ENCODE results near the gene PHLPP2. TPM values are rescaled to one million over a fixed set of nuclear protein-coding genes. Genes with fewer than 3 reads are reported as not detected.

PHLPP2 gene
- total RNA-seq, 2 experiments from 2014 or later: 6.7 to 14.8 TPM

DNA sequence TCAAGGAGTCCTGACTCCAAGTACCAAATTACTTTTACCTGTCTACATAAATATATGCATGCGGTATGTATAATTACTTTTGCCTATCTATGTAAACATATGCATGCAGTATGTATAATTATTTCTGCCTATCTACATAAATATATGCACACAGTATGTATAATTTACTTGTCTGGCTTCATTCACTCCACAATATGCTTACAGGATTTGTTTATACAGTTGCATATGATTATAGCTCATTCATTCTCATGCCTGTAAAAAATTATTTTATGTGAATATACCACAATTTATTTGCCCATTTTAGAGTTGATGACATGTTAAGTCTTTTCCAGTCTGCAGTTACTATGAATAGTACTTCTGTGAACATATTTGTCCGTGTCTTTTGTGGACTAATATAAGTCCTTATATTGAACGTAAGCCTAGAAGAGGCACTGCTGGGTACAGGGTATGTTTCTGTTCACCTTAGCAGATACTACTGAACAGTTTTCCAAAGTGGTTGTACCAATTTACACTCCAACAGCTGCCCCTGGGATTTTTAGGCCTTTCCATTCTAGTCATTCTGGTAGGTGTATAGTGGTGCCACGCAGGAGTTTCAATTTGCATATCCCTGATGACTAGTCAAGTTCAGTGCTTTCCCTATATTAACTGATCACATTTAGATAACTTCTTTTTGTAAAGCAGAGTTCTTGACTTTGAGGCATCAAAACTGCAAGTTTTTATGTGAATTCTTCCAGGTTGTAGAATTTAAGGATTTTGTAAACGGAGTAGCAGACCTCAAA is 51.5 kb downstream of the PHLPP2 start:
- CTCF ChIA-PET (ENCODE audit: unreplicated experiment): no interaction called here
- no peak for DNase-seq (ENCODE audit: low spot score)

GRCh38 chr16:71672125-71672524 is 52.4 kb downstream of the PHLPP2 start:
- no peak for DNase-seq (ENCODE audit: low spot score)
- Histone ChIP-seq H3K9me3 (ENCODE audit: low read length) (peaks cover 3% of the 10 kb centered on the region; the same call in 1 of the 2 replicates), H2AFZ (ENCODE audit: low read length) (no peak overlapping the region), H3K27ac (ENCODE audit: low read depth, low read length, poor library complexity, severe bottlenecking) (no peak overlapping the region), H3K9me2 (ENCODE audit: insufficient read depth, low read length) (no peaks in the 10 kb centered on the region), H3K79me2 (ENCODE audit: insufficient read depth, low read depth, low read length) (no peaks in the 10 kb centered on the region), H4K20me1 (ENCODE audit: insufficient read depth, low read length) (no peaks in the 10 kb centered on the region), H3K4me1 (ENCODE audit: insufficient read depth, low read length, poor library complexity, severe bottlenecking) (no peaks in the 10 kb centered on the region), H3K4me3 (ENCODE audit: low read depth, low read length, poor library complexity, severe bottlenecking) (no peak overlapping the region), H3K36me3 (ENCODE audit: insufficient read depth, low read length) (peaks cover 70% of the 10 kb centered on the region), H3K4me2 (ENCODE audit: low read length) (no peak overlapping the region)
- TF ChIP-seq EZH2phosphoT487 (IDR thresholded peaks at IDR 0.05; ENCODE audit: borderline replicate concordance, low read depth, low read length): no peak
- TF ChIP-seq, protein P1, sequence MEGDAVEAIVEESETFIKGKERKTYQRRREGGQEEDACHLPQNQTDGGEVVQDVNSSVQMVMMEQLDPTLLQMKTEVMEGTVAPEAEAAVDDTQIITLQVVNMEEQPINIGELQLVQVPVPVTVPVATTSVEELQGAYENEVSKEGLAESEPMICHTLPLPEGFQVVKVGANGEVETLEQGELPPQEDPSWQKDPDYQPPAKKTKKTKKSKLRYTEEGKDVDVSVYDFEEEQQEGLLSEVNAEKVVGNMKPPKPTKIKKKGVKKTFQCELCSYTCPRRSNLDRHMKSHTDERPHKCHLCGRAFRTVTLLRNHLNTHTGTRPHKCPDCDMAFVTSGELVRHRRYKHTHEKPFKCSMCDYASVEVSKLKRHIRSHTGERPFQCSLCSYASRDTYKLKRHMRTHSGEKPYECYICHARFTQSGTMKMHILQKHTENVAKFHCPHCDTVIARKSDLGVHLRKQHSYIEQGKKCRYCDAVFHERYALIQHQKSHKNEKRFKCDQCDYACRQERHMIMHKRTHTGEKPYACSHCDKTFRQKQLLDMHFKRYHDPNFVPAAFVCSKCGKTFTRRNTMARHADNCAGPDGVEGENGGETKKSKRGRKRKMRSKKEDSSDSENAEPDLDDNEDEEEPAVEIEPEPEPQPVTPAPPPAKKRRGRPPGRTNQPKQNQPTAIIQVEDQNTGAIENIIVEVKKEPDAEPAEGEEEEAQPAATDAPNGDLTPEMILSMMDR (conservative IDR thresholded peaks at IDR 0.05; ENCODE audit: low read length): no peak
- BruUV-seq (replicated peaks): no TSS peak
- CTCF ChIA-PET (ENCODE audit: unreplicated experiment): no interaction called here
- POLR2A ChIA-PET: interaction anchor here (0.7 kb wide), 1 partner anchor 299 kb away, joined by 3 read pairs; no protein-coding TSS in a partner anchor
- intact Hi-C loops (cut with micrococcal nuclease; ENCODE audit: unreplicated experiment): loop anchor here (5.0 kb wide), 1 partner anchor 75 kb away; no protein-coding TSS in a partner anchor

More for the DNA sequence above, 51.5 kb downstream of the PHLPP2 start:
- Histone ChIP-seq H4K20me1 (ENCODE audit: insufficient read depth, low read length) (no peaks in the 10 kb centered on the region), H3K4me3 (ENCODE audit: low read depth, low read length, poor library complexity, severe bottlenecking) (no peak overlapping the region), H3K4me2 (ENCODE audit: low read length) (no peak overlapping the region), H3K36me3 (ENCODE audit: insufficient read depth, low read length) (peaks cover 69% of the 10 kb centered on the region), H3K27ac (ENCODE audit: low read depth, low read length, poor library complexity, severe bottlenecking) (no peak overlapping the region), H2AFZ (ENCODE audit: low read length) (no peak overlapping the region), H3K9me3 (ENCODE audit: low read length) (peaks cover 3% of the 10 kb centered on the region; the same call in 1 of the 2 replicates), H3K9me2 (ENCODE audit: insufficient read depth, low read length) (no peaks in the 10 kb centered on the region), H3K79me2 (ENCODE audit: insufficient read depth, low read depth, low read length) (no peaks in the 10 kb centered on the region), H3K4me1 (ENCODE audit: insufficient read depth, low read length, poor library complexity, severe bottlenecking) (no peaks in the 10 kb centered on the region)
- no TSS peak for BruUV-seq (replicated peaks)
- intact Hi-C loops (cut with micrococcal nuclease; ENCODE audit: unreplicated experiment): loop anchor here (5.0 kb wide), 1 partner anchor 74 kb away; no protein-coding TSS in a partner anchor
- POLR2A ChIA-PET: interaction anchor here (1.1 kb wide), 1 partner anchor 7 kb away, joined by 5 read pairs; no protein-coding TSS in a partner anchor
- TF ChIP-seq EZH2phosphoT487 (IDR thresholded peaks at IDR 0.05; ENCODE audit: borderline replicate concordance, low read depth, low read length): no peak
- TF ChIP-seq, protein P1 (conservative IDR thresholded peaks at IDR 0.05; ENCODE audit: low read length): no peak

- BruUV-seq (replicated peaks): no TSS peak
- intact Hi-C loops (cut with micrococcal nuclease; ENCODE audit: unreplicated experiment): loop anchor here (5.0 kb wide), 1 partner anchor 76 kb away; no protein-coding TSS in a partner anchor
- Histone ChIP-seq H4K20me1 (ENCODE audit: insufficient read depth, low read length) (no peaks in the 10 kb centered on the region), H3K36me3 (ENCODE audit: insufficient read depth, low read length) (peaks cover 72% of the 10 kb centered on the region), H3K4me1 (ENCODE audit: insufficient read depth, low read length, poor library complexity, severe bottlenecking) (no peaks in the 10 kb centered on the region), H3K4me2 (ENCODE audit: low read length) (no peak overlapping the region), H2AFZ (ENCODE audit: low read length) (no peak overlapping the region), H3K79me2 (ENCODE audit: insufficient read depth, low read depth, low read length) (no peaks in the 10 kb centered on the region), H3K9me3 (ENCODE audit: low read length) (peaks cover 3% of the 10 kb centered on the region; the same call in 1 of the 2 replicates), H3K4me3 (ENCODE audit: low read depth, low read length, poor library complexity, severe bottlenecking) (no peak overlapping the region), H3K27ac (ENCODE audit: low read depth, low read length, poor library complexity, severe bottlenecking) (no peak overlapping the region), H3K9me2 (ENCODE audit: insufficient read depth, low read length) (no peaks in the 10 kb centered on the region)
- no peak for DNase-seq (ENCODE audit: low spot score)
- CTCF ChIA-PET (ENCODE audit: unreplicated experiment): interaction anchor here (0.6 kb wide), 1 partner anchor 91 kb away, joined by 3 read pairs; no protein-coding TSS in a partner anchor
- TF ChIP-seq, protein P1 (conservative IDR thresholded peaks at IDR 0.05; ENCODE audit: low read length): no peak
- no peak for TF ChIP-seq EZH2phosphoT487 (IDR thresholded peaks at IDR 0.05; ENCODE audit: borderline replicate concordance, low read depth, low read length)
- POLR2A ChIA-PET: interaction anchor here (0.6 kb wide), 1 partner anchor 10 kb away, joined by 3 read pairs; no protein-coding TSS in a partner anchor
These were observed 53.3 kb downstream of the PHLPP2 start for GRCh38 chr16:71671165-71671564.
